GM12872 (cell line): ENCODE results near the gene CHST7.

ENCODE experiments used
- TF ChIP-seq, protein P1 (sequence below): IDR thresholded peaks from 3 replicates; pipeline ENCODE4 v1.5.1; 2011; ENCODE audit warnings: low read depth, mild to moderate bottlenecking, low read length, moderate library complexity; ENCODE audit not compliant: insufficient read depth

The CHST7 gene

DNA sequence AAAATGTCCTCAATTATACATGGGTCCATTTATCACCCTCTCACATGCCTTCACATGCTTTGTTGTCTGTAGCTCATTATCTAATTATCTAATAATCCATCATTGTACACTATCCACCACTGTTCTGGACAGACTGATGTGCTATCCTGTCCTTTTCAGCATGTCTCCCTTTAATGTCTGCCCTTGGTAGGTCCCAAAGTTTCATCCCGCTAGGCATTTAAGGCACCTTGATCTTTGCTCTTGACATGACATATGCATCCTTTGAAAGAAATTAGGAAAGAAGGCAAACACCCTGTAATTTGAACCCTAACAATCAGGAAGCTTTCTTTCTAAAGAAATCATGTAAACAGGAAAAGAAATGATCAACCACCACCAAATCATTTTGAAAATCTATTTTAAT is 5.7 kb downstream of the CHST7 start:
- TF ChIP-seq, protein P1, sequence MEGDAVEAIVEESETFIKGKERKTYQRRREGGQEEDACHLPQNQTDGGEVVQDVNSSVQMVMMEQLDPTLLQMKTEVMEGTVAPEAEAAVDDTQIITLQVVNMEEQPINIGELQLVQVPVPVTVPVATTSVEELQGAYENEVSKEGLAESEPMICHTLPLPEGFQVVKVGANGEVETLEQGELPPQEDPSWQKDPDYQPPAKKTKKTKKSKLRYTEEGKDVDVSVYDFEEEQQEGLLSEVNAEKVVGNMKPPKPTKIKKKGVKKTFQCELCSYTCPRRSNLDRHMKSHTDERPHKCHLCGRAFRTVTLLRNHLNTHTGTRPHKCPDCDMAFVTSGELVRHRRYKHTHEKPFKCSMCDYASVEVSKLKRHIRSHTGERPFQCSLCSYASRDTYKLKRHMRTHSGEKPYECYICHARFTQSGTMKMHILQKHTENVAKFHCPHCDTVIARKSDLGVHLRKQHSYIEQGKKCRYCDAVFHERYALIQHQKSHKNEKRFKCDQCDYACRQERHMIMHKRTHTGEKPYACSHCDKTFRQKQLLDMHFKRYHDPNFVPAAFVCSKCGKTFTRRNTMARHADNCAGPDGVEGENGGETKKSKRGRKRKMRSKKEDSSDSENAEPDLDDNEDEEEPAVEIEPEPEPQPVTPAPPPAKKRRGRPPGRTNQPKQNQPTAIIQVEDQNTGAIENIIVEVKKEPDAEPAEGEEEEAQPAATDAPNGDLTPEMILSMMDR, result no peak

DNA sequence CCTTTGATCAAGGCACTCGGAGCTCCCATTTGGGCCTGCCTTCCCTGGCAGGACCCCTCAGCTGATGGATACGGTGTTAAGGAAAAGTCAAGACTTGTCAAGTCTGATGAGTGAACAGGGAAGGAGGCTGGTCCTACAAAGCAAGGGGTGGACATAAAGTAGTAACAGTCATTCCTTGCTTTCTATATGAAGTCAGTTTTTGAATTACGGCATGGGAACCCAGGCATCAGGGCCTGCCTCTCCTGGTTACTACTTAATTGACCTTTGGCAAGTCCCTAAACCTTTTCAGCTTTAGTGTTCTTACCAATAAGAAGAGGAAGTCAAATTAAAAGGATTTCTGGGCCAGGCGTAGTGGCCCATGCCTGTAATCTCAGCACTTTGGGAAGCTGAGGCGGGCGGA is 7.0 kb downstream of the CHST7 start:
- TF ChIP-seq, protein P1, result no peak

DNA sequence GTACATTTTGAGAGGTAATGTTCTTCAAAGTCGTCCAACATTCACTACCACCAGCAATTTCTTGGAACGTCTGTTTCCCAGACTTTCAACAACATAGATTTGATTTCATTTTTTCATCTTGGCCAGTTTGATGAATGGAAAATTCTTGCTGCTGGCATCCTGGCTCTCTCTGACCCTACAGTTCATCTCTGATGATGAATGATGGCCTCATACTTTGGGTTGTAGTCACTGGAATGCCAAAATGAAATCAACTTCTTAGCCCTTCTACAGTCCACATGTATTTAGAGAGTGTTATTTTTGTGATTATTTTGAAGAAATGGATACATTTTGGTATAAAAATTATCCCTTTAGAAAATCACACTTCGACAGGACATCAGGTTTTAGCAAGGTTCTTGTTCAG is 8.8 kb downstream of the CHST7 start:
- TF ChIP-seq, protein P1, result no peak

DNA sequence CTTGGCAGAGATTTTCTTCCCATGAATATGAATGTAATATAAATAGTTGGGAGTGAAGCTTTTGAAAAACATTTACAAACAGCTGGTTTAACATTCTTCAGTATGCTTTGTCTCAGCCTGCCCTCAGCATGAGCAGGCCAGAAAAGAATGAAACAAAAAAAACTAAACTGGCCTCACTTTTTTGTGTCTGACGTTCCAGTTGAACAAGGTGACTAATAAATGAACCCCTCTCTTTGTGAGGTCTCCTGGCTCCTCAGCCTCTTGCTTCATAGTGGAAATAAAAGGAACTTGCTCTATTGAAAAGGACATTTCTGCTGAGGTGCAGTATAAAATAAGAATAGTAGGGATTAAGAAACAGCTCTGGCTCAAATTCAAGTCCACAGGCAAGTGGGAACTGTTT is 9.4 kb downstream of the CHST7 start:
- TF ChIP-seq, protein P1, result no peak

DNA sequence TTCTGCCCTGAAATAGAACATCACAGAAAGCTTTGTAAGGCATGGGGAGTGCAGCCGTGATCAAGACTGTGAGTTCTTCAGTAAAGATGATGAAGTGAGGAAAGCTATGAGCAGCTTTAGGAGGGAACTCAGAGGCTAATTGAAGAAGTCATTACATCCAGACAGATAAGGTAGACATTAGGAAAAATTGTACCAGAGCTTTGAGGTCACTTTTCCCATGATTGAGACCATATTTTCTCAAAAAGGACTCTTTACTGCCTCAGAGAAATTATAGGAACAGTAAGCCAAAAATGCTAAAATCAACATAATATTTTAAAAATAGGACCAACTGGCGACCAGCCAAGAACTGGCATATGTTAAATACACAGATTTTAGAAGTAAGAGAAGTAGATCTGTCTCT is 11.2 kb downstream of the CHST7 start:
- TF ChIP-seq, protein P1, result no peak

DNA sequence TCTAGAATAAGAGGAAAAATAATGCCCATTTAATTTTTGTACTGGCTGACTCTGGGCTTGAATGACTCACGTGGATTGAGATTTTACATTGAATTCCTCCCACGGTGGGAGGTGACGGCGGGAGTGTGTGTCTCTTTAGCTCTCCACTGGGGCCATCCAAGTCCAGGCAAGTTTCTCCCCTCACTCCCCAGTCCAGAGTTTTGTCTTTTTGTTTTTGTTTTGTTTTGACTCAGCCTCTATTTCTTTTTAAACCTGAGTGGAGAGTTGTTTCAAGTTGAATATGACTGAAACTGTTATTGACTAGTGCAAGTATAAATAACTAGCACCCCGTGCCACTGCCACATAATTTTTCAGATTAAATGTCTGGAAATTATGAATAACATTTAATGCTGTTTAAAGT is 13.6 kb downstream of the CHST7 start:
- TF ChIP-seq, protein P1, result no peak

DNA sequence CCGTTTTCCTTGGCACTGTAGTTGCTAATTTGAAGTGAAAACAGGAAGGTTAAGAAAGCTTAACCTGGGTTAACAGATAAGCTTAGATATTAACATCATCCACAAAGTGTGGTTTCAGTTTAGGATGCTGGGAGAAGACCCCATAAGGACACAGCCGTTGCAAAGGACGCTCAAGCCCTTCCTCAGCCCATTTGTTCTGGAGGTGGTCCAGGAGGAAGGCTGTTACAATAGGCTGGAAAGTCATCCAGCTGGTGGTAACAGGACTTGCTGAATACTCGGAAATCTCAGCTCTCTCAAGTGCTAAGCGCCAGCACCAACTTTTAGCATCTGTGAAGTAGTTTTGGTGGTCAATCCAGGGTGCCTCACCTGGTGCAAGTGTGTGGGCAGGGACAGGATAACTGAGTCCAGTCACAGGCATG is 14.2 kb downstream of the CHST7 start:
- TF ChIP-seq, protein P1, result no peak

DNA sequence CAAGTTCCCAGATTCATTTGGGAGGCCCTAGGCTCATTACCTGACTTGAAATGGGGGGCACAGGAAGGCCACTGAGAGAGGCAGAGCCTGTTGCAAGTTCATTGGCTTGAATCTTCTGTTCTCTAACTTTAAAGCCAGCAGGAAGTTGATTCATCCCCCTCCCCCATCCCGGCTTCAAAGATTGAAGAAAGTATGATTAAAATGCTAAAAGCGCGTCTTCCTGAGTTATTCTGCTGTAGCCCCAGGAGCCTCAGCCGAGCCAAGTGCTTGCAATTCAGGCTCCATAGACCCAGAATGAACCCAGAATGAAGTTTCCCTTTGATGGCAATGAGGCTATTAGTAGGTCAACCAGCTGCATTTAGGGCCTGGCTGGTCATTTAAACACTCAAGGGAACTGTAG is 14.7 kb downstream of the CHST7 start:
- TF ChIP-seq, protein P1, result no peak
